Right hindlimb (tissue), 1 donor: Measurements from ENCODE around the gene ASTN2.

Source experiments
- DNase-seq: peaks from one replicate; pipeline ENCODE4 v3.0.0-alpha.2; 2018

Gene ASTN2

GRCh38 chr9:116592970-116593369, 821.9 kb downstream of the ASTN2 start:
- no peak for DNase-seq

GRCh38 chr9:116589392-116590354, 825.2 kb downstream of the ASTN2 start:
- DNase-seq = no peak

GRCh38 chr9:116587919-116588318, 826.9 kb downstream of the ASTN2 start:
- DNase-seq = no peak

- no peak for DNase-seq
Observed at GRCh38 chr9:116585896-116586295, 829.0 kb downstream of the ASTN2 start.

GRCh38 chr9:116585204-116585603, 829.7 kb downstream of the ASTN2 start:
- DNase-seq = no peak

- peak; percentile 29 for DNase-seq
Observed at GRCh38 chr9:116580853-116581252, 834.0 kb downstream of the ASTN2 start.

GRCh38 chr9:116576386-116576785, 838.5 kb downstream of the ASTN2 start:
- DNase-seq = no peak

GRCh38 chr9:116574027-116574679, 840.7 kb downstream of the ASTN2 start:
- no peak for DNase-seq

GRCh38 chr9:116572095-116572748, 842.6 kb downstream of the ASTN2 start:
- peak; percentile 89 for DNase-seq

GRCh38 chr9:116569111-116569510, 845.7 kb downstream of the ASTN2 start:
- no peak for DNase-seq

- no peak for DNase-seq
Observed at GRCh38 chr9:116566677-116567488, 848.0 kb downstream of the ASTN2 start.

GRCh38 chr9:116565986-116566385, 848.9 kb downstream of the ASTN2 start:
- DNase-seq = no peak

GRCh38 chr9:116564266-116564793, 850.5 kb downstream of the ASTN2 start:
- DNase-seq = no peak

GRCh38 chr9:116558818-116559540, 855.9 kb downstream of the ASTN2 start:
- DNase-seq = no peak

- DNase-seq = no peak
Observed at GRCh38 chr9:116558035-116558434, 856.8 kb downstream of the ASTN2 start.

- no peak for DNase-seq
Observed at GRCh38 chr9:116555556-116556155, 859.2 kb downstream of the ASTN2 start.

- peak; percentile 88 for DNase-seq
Observed at GRCh38 chr9:116555119-116555518, 859.7 kb downstream of the ASTN2 start.

- peak; percentile 54 for DNase-seq
Observed at GRCh38 chr9:116550696-116551436, 864.0 kb downstream of the ASTN2 start.

GRCh38 chr9:116549786-116550660, 864.8 kb downstream of the ASTN2 start:
- DNase-seq = no peak
